DMS79 treated with DMSO at 0.1 percent for 48 hours (cell line): ENCODE data around the gene ART5.

Source experiments
- DNase-seq: peaks from one replicate; lab custom pipeline; 2025; lab: John Stamatoyannopoulos, UW

Gene ART5, protein sequence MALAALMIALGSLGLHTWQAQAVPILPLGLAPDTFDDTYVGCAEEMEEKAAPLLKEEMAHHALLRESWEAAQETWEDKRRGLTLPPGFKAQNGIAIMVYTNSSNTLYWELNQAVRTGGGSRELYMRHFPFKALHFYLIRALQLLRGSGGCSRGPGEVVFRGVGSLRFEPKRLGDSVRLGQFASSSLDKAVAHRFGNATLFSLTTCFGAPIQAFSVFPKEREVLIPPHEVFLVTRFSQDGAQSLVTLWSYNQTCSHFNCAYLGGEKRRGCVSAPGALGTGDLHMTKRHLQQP

DNA sequence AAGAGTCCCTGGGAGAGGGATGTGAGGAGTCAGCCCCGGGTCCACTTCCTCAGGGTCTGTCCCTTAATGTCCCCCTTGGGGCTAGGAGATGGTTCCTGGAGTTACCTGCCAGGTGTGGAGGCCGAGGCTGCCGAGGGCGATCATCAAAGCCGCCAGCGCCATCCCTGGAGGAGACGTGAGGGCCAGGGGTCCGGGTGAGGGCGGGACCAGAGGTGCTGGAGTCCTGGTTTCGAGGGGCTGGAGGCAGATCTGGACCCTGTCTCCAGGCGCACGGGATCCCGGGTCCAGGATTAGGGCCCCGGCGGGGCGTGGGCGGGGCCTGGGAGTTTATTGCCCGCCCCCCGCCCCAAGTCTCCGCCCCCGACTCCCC lies at the start of gene ART5:
TSS of gene ART5 (minus strand) at position 292 of the 370 bp plus-strand sequence. CDS start at position 162, 130 bp downstream.
- DNase-seq: no peak

DNA sequence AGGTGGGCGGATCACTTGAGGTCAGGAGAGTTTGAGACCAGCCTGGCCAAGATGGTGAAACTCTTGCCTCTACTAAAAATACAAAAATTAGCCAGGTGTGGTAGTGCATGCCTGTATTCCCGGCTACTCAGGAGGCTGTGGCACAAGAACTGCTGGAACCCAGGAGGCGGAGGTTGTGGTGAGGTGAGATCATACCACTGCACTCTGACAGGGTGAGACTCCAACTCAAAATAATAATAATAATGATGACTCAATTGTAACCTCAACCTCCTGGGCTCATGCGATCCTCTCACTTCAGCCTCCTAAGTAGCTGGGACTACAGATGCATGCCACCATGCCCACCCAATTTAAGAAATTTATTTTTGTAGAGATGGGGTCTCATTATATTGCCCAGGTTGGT lies 45.0 kb upstream of the ART5 start:
- no peak for DNase-seq

DNA sequence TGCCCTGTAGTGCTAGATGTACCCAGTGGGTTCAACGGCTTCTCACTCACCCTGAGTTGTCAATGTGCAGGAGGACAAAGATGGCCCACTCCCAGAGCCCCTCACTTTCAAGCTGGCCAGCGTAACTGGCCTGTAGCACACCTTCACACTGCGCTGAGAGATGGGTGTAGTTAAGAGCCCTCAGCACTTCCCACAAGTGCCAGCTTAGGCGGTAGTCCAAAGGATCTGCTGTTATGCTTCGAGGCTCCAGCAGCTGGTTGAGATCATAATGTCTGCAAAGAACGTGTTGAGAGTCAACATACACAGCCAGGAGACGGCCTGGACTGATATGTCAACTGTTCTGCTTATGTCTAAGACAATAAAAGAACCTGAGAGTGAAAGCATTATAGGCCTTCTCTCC lies 44.1 kb upstream of the ART5 start:
- peak; percentile 16 for DNase-seq

DNA sequence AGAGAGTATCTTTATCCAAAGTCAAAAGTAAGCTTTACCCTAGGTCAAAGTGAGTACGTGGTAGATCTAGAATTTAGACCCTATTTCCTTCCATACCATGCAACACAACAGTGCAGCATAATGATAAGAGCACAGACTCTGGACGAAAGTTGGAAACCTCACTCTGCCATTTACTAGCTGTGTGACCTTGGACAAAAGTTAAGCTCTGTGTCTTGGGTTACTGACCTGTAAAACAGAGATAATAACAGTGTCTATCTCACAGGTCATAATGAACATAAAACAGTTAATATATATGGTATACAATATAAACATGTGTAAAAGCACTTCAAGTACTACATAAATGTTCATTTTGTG lies 43.0 kb upstream of the ART5 start:
- DNase-seq: no peak

DNA sequence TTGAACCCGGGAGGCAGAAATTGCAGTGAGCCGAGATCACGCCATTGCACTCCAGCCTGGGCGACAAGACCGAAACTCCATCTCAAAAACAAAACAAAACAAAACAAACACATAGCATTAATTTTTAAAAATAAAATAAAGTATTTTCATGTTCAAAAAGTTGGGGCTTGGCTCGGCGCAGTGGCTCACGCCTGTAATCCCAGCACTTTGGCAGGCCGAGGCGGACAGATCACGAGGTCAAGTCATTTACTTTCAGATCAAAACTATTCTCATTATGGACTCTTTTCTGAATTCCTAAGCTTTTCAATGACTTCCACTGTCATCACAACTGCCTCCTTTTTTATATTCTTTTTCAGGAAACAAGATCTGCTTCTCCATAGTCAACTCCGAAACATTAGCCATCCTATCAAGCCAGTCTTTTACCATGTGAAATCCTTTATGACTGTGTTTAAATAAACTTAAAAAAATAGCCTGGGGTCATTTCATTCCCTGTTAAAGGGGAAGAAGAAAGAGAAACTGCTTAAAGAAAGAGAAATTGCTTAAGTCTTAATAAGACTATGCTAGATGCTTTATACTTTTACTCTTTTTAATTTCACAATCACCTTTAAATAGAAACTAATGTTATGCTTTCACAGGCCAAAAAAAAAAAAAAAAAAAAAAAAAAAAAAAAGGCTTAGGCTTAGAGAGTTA lies 42.5 kb upstream of the ART5 start:
- DNase-seq: no peak

DNA sequence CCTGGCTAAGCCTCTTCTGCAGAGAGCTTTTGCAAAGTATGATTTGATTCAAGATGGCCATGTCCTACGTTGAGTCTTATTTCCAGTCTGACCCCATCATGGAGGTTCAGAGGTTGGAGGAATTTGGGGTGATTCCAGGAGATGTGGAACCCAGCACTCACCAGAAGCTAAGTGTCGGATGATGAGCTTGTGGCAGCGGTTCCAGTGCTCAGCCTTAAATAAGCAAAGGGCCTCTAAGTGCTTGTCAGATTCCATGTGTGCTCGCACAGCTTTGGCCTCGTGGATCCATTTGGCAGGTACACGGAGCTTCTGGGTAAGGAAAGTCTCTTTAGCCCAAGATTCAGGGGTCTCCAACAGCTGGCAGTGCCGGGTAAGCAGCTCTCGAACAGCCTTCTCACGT lies 41.2 kb upstream of the ART5 start:
- no peak for DNase-seq

DNA sequence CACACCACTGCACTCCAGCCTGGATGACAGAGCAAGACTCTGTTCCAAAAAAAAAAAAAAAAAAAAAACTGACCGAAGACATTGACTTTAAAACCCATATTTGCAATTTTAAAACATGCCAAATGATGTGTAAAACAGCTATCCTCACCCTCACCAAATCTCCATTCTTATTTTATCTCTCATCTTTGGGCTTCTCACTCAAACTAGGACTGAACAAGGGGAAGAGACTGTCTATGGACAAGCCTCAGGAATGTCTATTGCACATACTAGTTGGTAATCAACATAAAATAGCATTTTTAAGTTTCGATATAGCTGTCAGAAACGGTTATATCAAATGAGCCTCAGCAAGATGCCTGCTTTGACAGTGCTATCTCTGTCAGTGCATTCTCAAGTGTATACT lies 37.3 kb upstream of the ART5 start:
- no peak for DNase-seq

DNA sequence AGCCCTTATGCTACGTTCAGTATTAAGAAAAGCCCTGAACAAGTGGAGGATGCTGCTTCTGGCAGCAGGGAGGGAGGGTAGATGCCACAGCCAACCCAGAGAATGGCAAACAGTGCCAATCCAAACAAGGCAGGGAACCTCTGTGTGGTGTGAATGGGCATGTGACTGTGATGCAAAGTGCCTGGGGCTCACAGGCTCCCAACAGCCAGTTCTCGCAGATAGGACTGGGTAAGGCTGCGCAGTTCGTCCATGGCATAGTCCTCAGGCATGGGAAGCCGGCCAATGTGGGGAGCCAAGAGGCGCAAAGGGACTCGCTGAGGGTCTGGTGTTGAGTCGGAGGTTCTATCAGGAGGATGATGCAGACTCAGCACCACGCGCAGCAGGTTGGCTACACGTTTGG lies 34.2 kb upstream of the ART5 start:
- DNase-seq: no peak

DNA sequence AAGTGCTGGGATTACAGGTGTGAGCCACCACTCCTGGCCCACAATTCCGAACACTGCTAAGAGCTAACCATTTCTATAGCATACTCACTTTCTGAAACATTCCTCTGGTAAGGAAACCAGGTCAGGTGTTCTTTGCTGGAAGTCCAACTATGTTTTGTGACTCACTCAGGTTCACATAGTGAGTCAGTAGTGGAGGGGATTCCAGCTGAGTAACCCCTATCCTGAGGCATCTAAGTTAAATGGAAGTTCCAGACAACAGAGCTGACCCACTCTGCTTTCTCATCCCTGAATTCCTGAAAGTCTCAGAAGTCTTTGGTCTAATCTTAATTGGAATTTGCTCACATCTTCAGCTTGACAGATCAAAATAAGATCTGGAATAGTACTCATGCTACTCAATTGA lies 32.4 kb upstream of the ART5 start:
- no peak for DNase-seq

DNA sequence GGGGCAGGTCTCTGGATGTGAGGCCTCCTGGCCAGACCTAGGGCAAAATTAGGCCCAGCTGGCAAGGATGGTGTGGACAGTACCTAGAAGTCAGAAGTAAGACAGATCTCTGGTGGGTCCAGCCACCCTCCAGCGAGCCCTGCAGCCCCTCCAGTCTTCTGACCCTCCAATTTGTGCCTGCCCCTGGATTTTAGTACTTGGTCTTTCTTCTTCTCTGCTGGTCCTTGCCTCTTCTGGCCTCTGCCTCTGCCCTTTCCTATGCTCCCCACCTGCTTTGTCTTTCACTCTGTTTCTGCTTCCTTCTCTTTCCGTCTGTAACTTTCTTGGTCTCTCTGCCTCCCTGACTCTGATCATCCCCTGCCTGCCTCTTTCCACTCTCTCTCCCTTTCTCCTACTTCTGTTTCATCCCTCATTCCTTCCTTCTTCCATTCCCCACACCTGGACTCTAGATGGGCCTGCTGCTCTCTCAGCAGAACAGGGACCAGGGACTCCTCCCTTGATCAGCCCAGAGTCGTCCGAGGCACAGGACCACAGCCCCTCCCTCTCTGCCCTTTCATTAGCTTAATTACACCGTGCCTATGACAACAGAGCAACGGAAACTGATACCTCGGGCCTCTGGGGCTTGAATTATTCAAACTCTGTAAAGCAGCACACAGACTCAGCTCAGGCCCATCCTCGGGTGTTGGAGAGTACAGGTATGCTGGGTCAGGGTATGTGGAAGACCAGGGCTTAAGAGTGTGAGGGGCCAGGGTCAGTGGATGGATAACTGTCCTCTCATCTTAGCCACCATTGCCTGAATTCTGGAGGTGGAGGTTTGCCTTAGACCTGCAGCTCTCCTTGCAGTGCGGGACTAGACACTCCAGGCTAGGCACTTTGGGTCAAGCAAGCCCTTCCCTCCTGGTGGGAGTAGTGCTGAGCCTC lies 29.8 kb upstream of the ART5 start, which contains the start of gene CHRNA10:
TSS of gene CHRNA10 (minus strand) at position 51 of the 921 bp plus-strand sequence. CDS start 72 bp downstream, outside the sequence.
- no peak for DNase-seq

DNA sequence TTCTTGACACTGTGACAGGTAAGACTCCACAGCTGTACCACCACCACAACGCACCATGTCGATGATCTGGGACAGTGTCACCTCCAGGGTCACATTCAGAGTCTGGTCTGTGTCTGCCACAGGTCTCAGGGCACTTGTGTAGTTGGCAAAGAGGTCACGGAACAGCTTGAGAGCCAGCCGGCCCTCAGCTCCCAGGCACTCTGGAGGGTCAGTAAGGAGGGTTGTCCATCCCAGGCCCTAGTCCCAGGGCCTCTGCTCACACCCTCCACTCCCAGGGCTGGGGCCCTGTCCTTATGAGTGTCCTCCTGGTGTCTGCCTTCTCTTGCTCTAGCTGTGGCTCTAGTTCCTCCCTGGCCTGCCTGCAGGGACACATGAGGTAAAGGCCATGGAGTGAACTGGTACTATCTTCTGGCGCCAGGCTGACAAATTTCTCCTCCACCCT lies 28.0 kb upstream of the ART5 start:
- DNase-seq: no peak

DNA sequence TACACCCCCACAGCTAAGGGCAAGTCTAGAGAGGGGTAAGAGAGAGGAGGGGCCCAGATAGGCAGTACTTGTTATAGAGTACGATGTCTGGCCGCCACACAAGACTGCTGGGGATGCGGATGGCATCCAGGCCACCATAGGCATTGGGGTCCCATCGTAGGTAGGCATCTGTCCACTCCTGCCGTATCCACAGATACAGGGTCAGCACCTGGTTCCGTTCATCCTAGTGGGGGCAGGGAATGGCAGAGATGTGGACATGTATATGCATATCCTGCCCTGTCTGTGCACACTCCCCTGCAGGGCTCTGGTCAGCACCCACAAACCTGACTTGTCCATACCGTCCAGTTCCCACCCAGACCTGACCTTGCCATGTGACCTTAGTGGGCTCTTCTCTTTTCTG lies 27.3 kb upstream of the ART5 start:
- no peak for DNase-seq

DNA sequence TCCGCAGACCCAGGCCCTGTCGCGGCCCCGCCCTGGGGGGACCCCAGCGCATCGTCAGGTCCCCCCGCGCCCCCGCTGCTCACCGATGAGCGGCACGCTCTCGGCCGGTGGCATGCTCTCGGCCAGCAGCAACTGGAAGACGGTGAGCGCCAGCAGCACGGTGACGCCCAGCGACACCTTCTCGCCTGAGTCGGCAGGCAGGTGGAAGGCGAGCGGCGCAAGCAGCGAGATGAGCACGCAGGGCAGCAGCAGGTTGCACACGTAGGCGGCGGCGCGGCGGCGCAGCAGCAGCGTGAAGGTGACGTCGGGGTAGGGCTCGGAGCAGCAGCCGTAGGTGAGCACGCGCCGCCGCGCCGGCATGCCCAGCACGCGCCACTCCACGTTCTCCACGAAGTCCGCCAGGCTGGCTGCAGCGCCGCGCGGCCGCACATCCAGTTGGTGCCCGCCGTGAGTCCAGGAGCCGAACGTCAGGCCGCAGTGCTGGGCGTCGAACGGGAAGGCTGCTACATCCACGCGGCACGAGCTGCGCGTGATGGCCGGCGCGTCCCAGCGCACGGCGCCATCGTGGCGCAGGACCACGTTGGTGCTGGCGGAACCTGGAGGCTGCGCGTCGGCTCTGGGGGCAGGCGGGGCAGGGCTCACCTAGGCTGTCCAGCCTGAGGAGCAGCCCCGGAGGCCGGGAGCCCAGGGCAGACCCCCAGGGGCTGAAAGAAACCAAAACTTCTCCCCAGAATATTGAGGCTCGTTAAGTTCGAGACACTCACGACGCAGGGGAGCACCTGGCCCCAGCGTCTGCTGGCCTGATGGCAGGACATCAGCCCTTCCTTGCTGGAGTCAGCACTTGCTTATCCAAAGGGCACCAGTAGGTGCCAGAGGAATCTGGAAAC lies 25.6 kb upstream of the ART5 start:
- DNase-seq: no peak

DNA sequence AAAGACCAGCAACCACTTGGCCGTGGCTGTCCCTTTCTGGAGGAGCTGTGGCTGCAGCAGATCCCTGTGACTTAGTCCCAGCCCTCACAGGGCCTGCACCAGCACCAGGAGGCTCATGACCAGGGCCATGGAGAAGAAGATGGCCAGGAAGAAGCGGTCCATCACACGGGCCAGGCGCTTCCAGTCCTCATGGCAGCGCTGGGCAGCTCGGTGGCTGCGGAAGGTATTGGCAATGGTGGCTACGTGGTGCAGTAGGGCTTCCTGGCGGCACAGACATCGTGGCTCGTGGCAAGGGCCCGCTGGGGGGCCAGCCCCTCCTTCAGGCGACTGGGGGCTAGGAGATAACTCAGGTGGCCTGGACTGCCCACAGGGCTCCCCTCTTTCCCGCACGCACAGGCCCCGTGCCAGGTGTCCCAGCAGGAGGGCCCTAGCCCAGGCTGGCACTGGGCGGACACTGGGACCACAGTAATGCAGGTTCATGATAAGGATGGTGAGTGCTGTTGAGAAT lies 24.3 kb upstream of the ART5 start:
- no peak for DNase-seq

DNA sequence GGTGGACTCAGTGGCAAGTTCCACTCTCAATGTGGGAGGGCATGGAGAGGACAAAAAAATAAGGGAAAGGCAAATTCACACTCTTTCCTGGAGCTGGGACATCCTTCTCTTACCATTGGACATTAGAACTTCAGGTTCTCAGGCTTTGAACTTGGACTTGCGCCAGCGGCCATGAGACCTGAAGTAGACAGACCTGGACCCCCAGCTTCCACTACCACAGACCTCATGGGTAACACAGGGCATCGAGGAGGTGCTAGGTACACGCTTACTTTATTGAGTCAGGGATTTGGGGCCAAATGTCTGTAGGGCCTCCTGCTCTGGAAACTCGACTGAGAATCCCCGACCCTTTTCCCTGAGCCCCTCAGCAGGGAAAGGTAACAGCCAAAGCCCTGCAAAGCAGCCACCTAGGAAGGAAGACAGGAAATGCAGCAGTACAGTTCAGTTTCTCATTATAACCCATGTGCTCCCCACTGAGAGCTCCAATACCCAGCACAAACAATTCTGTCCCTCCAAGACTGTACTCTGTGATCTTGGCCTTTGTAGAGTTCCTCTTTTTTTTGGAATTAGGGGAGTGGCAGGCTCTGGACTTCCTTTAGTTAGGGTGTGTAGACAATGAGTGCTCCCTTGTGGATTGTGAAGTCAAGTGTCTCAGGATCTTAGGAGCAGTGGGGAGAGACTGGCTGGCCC lies 23.7 kb upstream of the ART5 start:
- DNase-seq: no peak

DNA sequence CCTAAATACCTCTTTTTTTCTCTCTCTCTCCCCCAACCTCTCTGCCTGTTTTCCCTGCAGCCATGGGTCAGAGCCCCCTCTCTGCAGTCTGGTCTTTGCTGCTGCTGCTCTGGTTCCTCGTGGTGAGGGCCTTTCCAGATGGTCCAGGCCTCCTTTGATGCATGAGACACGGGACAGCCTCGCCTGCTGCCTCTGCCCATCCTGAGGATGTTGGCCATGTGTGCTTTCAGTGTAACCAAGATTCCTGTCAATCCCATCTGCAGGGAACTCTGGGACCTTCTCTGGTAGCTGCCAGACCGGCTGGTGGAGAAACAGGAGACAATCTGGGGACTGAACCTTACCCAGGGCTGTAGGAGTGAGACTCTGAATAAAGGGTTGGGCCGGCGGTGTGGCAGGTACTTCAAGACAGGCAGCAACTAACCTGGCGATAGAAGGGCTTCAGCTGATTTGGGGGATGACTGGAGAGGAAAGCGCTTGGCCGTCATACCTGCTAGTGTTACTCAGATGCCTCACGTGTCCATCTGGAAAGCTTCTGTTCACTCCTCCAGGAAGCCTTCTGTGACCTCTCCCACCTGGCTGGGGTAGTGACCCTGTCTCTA lies 22.3 kb upstream of the ART5 start:
- DNase-seq: no peak

DNA sequence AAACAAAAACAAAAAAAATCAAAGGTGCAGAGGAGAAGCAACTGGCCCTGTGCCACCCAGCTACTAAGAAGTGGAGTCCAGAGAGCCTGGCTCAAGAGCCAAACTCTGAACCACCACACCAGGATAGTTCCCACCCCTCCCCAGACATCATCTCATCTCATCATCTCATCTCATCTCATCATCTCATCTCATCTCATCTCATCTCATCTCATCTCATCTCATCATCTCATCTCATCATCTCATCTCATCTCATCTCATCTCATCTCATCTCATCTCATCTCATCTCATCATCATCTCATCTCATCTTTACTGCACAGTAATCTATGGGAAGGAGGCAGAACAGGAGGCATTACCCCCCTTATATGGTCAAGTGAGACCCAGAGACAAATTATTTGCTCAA lies 21.1 kb upstream of the ART5 start:
- no peak for DNase-seq

DNA sequence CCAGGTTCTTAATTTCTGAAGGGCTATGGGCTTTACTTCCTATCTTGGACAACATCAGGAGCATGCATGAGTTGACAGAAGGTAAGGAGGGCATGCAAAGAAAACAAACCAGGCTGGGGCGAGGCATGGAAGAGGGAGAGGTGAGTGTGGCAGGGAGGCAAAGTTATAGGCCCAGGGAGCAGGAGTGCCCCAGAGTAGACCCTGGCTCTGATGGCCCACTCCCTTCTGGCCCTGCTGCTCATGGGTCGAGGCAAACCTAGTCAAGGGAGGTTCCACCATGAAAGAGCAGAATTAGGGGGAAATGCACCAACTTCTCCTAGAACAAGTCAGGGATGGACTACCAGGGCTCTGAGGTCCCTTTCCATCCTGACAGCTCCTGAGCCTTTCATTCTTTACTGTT lies 19.2 kb upstream of the ART5 start:
- DNase-seq: no peak

DNA sequence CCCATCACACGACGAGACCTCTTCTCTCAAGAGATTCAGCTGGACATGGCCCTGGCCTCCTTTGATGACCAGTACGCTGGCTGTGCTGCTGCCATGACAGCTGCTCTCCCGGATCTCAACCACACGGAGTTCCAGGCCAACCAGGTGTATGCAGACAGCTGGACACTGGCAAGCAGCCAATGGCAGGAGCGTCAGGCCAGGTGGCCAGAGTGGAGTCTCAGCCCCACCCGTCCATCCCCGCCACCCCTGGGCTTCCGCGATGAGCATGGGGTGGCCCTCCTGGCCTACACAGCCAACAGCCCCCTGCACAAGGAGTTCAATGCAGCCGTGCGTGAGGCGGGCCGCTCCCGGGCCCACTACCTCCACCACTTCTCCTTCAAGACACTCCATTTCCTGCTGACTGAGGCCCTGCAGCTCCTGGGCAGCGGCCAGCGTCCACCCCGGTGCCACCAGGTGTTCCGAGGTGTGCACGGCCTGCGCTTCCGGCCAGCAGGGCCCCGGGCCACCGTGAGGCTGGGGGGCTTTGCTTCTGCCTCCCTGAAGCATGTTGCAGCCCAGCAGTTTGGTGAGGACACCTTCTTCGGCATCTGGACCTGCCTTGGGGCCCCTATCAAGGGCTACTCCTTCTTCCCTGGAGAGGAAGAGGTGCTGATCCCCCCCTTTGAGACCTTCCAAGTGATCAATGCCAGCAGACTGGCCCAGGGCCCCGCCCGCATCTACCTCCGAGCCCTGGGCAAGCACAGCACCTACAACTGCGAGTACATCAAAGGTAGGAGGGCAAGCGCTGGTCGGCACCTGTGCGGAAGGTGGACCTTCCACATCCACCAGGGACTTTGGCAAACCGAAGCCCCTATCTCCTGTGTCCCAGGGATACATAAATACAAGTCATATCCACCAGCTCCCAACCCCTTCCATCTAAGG lies 18.1 kb upstream of the ART5 start:
- DNase-seq: no peak
